ENCODE results near the gene GPHN. TPM values are rescaled to one million over a fixed set of nuclear protein-coding genes. Genes with fewer than 3 reads are reported as not detected.
"Not testable (repeated sequence)": the region's sequence is repeated elsewhere in the genome, so short reads cannot be mapped to it uniquely, and the experiment has no call there.

The GPHN gene
- total RNA-seq, 1 donor from 2014 or later, result 33.9 TPM

DNA sequence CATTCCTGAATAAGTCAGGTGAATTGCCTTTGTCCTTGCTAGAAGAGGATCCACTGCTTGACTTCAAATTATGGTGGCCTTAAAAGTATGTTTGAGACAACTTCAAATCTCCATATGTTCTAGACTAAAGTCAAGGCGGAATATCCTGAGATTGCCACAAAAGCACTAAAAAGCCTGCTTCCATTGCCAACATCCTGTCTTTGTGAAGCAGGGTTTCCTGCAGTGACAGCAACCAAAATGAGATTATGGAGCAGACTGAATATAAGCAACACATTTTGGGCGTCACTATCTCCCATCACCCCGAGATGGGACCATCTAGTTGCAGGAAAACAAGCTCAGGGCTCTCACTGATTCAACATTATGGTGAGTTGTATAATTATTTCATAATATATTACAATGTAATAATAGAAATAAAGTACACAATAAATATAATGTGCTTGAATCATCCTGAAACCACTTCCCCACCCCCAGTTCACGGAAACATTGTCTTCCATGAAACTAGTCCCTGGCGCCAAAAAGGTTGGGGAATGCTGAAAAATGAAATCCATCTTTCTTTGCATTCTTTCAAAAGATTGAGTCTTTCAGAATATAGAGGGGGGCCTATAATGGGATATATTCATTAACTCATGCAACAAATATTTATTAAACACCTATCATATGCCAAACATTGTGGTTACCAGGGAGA lies 143.7 kb downstream of the GPHN start:
- H3K27me3 Mint-ChIP-seq (ENCODE audit: low read depth), result no peaks in the 10 kb centered on the region
- no peak for DNase-seq (ENCODE audit: low spot score)
- H3K9me3 Mint-ChIP-seq, result peaks cover 14% of the 10 kb centered on the region
- H3K27ac Mint-ChIP-seq, result no peak overlapping the region
- H3K36me3 Mint-ChIP-seq (ENCODE audit: low read depth), result peaks cover 8% of the 10 kb centered on the region
- peaks cover 15% of the 10 kb centered on the region for H3K4me1 Mint-ChIP-seq (ENCODE audit: low read depth)
- intact Hi-C loops (cut with micrococcal nuclease), result no loop called here
- no peak overlapping the region for H3K4me3 Mint-ChIP-seq (ENCODE audit: low read depth)

DNA sequence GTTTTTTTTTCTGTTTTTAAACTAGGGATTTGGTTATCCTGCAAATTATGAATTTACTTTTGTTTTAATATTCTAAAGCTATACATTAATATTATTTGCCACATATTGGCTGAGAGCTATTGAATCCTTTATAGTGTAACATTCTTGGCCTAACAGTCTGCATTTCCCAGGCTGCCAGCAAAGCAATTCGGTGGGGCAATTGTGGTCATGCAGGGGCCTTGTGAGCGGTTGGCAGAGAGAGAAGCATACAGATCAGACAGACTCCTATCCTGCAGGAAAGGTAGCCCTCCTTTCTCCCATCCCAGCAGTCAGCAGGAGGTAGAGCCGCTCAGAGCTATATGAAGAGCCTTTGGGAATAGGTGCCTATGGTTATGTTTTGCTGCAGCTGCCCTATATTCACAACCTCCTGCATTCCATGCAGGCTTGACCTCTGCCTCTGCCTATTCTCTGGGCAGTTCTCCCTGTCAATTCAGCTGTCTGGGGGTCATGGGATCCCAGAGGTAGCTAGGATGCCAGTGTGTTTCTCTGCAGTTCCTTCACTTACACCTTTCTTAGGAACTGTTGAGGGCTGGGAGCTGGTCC lies 144.7 kb downstream of the GPHN start:
- H3K27me3 Mint-ChIP-seq (ENCODE audit: low read depth), result no peaks in the 10 kb centered on the region
- no peak for DNase-seq (ENCODE audit: low spot score)
- H3K4me3 Mint-ChIP-seq (ENCODE audit: low read depth), result no peak overlapping the region
- peaks cover 15% of the 10 kb centered on the region for H3K4me1 Mint-ChIP-seq (ENCODE audit: low read depth)
- peaks cover 9% of the 10 kb centered on the region for H3K36me3 Mint-ChIP-seq (ENCODE audit: low read depth)
- H3K9me3 Mint-ChIP-seq, result peaks cover 19% of the 10 kb centered on the region
- intact Hi-C loops (cut with micrococcal nuclease), result no loop called here
- H3K27ac Mint-ChIP-seq, result no peak overlapping the region

DNA sequence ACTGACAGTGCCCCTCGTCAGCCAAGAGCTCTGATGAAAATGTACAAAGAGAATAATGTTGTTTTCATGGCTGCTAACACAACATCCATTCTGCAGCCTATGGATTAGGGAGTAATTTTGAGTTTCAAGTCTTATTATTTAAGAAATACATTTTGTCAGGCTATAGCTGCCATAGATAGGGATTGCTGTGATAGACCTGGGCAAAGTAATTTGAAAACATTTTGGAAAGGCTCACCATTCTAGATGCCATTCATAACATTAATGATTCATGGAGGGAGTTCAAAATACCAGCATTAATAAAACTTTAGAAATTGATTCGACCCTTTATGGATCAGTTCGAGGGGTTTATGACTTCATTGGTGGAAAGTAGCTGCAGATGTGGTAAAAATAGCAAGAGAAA lies 149.8 kb downstream of the GPHN start:
- no peak overlapping the region for H3K4me3 Mint-ChIP-seq (ENCODE audit: low read depth)
- H3K36me3 Mint-ChIP-seq (ENCODE audit: low read depth), result peaks cover 13% of the 10 kb centered on the region
- intact Hi-C loops (cut with micrococcal nuclease), result no loop called here
- H3K27me3 Mint-ChIP-seq (ENCODE audit: low read depth), result no peaks in the 10 kb centered on the region
- no peak for DNase-seq (ENCODE audit: low spot score)
- H3K9me3 Mint-ChIP-seq, result peaks cover 48% of the 10 kb centered on the region
- no peak overlapping the region for H3K27ac Mint-ChIP-seq
- no peaks in the 10 kb centered on the region for H3K4me1 Mint-ChIP-seq (ENCODE audit: low read depth)

DNA sequence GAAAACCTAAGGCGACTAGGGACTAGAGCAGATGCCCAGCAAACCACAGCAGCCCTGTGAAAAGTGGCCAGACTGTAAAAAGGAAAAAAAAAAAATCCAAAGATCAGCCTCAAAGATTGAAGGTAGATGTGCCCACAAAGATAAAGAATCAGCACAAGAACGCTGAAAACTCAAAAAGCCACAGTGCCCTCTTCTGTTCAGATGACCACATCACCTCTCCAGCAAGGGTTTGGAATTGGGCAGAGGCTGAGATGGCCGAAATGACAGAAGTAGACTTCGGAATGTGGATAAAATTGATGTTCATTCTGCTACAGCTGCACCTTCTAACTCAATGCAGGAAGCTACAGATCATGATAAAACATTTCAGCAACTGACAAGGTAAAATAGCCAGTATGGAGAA lies 154.4 kb downstream of the GPHN start:
- H3K27me3 Mint-ChIP-seq (ENCODE audit: low read depth), result no peaks in the 10 kb centered on the region
- H3K36me3 Mint-ChIP-seq (ENCODE audit: low read depth), result peaks cover 4% of the 10 kb centered on the region
- H3K9me3 Mint-ChIP-seq, result peaks cover 56% of the 10 kb centered on the region
- no peaks in the 10 kb centered on the region for H3K4me1 Mint-ChIP-seq (ENCODE audit: low read depth)
- H3K4me3 Mint-ChIP-seq (ENCODE audit: low read depth), result no peak overlapping the region
- intact Hi-C loops (cut with micrococcal nuclease), result no loop called here
- no peak for DNase-seq (ENCODE audit: low spot score)
- H3K27ac Mint-ChIP-seq, result no peak overlapping the region

DNA sequence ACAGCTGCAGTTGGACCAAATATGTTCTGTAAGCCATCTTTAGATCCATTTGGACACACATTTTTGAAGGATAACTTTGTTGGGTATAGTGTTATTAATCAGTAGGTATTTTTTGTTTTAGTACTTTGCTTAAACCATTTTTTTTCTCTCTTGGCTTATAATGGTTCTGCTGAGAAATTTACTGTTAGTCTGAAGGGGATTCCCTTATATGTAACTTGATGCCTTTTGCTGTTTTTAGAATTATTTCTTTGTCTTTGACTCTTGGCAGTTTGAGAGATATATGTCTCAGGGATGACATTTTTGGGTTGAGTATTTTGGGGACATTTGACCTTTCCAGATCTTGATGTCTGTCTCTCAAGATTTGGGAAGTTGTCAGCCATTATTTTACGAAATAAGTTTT lies 169.8 kb downstream of the GPHN start:
- no peak overlapping the region for H3K27ac Mint-ChIP-seq
- peaks cover 3% of the 10 kb centered on the region for H3K36me3 Mint-ChIP-seq (ENCODE audit: low read depth)
- H3K9me3 Mint-ChIP-seq, result peaks cover 61% of the 10 kb centered on the region
- no peaks in the 10 kb centered on the region for H3K27me3 Mint-ChIP-seq (ENCODE audit: low read depth)
- no peaks in the 10 kb centered on the region for H3K4me1 Mint-ChIP-seq (ENCODE audit: low read depth)
- no peak for DNase-seq (ENCODE audit: low spot score)
- H3K4me3 Mint-ChIP-seq (ENCODE audit: low read depth), result no peak overlapping the region
- intact Hi-C loops (cut with micrococcal nuclease), result no loop called here

DNA sequence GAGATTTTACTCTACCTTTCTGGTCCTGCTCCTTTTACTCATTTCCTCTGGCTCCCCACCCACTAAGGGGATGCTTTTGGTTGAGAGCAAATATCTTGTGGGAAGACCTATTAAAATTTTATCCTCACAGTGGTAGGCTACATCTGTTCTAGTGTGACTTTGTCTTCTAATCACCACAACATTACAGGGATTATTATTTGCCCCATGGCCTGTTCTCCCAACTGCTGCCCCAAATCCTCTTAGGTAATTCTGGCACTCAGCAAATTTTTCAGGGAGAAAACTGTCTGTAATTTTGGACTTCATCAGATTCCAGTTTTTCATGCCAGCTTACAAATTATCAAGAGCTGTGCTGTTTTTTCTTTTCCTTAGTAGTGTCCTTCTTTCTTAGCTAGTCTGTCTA lies 172.3 kb downstream of the GPHN start:
- DNase-seq (ENCODE audit: low spot score), result no peak
- H3K36me3 Mint-ChIP-seq (ENCODE audit: low read depth), result peaks cover 3% of the 10 kb centered on the region
- H3K27ac Mint-ChIP-seq, result no peak overlapping the region
- intact Hi-C loops (cut with micrococcal nuclease), result no loop called here
- H3K9me3 Mint-ChIP-seq, result peaks cover 55% of the 10 kb centered on the region
- no peaks in the 10 kb centered on the region for H3K27me3 Mint-ChIP-seq (ENCODE audit: low read depth)
- H3K4me3 Mint-ChIP-seq (ENCODE audit: low read depth), result no peak overlapping the region
- H3K4me1 Mint-ChIP-seq (ENCODE audit: low read depth), result no peaks in the 10 kb centered on the region

DNA sequence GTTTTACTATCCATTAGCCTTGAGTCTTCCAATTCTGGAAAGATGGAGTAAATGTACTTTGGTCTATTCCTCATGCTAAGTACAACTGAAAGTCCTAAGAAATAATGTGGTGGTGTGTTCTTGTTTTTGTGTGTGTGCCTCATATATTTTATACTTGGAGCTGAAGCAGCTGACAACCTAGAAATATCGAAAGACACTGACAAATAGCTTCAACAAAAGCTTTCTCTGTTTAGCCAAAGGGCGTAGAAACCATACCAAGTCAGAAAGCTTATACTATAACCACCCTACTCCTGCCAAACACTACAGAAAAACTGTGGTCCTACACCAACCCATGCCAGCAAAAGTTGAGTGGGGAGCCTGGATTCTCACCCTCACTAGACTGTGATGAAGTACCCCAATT lies 188.4 kb downstream of the GPHN start:
- DNase-seq (ENCODE audit: low spot score), result no peak
- Mint-ChIP-seq H3K4me1 (ENCODE audit: low read depth) (no peaks in the 10 kb centered on the region), H3K9me3 (peaks cover 5% of the 10 kb centered on the region), H3K27ac (no peak overlapping the region), H3K36me3 (ENCODE audit: low read depth) (no peaks in the 10 kb centered on the region), H3K27me3 (ENCODE audit: low read depth) (no peaks in the 10 kb centered on the region), H3K4me3 (ENCODE audit: low read depth) (no peak overlapping the region)
- intact Hi-C loops (cut with micrococcal nuclease), result no loop called here

DNA sequence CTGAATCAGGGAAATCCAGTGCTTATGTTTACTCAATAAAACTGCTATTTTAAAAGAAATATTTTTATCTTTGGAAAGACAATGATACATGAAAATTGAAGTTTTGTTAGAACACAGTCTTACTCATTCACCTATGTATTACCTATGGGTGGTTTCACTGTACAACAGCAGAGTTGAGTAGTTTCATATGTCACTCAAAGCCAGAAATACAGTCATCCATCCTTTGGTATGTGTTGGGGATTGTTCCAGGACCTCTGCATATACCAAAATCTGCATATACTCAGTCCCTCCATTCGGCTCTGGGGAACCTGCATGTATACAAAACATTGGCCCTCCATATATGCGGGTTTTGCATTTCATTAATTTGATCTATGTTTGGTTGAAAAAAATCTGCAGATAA lies 190.6 kb downstream of the GPHN start:
- Mint-ChIP-seq H3K36me3 (ENCODE audit: low read depth) (no peaks in the 10 kb centered on the region), H3K4me3 (ENCODE audit: low read depth) (no peak overlapping the region), H3K27me3 (ENCODE audit: low read depth) (no peaks in the 10 kb centered on the region), H3K27ac (no peak overlapping the region), H3K4me1 (ENCODE audit: low read depth) (no peaks in the 10 kb centered on the region), H3K9me3 (peaks cover 16% of the 10 kb centered on the region)
- intact Hi-C loops (cut with micrococcal nuclease), result no loop called here
- DNase-seq (ENCODE audit: low spot score), result no peak

DNA sequence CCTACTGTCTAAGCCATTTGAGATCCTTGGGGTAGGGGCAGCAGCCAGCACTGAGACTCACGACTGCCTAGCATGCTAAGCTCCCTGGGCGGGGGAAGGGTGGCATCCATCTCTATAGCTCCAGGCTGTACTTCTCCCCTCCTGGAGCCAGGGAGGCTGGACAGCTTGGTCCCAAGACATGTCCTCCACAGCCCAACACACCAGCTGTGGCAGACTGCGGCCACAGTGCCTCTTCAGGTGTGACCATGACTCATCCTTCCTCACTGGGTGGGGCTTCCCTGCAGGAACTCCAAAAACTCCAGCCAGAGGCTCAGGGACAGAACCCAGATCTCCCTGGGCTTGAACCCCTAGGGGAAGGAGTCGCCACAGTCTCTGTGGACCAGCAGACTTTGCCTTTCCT lies 193.9 kb downstream of the GPHN start:
- Mint-ChIP-seq H3K4me3 (ENCODE audit: low read depth) (no peak overlapping the region), H3K36me3 (ENCODE audit: low read depth) (no peaks in the 10 kb centered on the region), H3K9me3 (peaks cover 33% of the 10 kb centered on the region), H3K4me1 (ENCODE audit: low read depth) (no peaks in the 10 kb centered on the region), H3K27me3 (ENCODE audit: low read depth) (no peaks in the 10 kb centered on the region), H3K27ac (no peak overlapping the region)
- no peak for DNase-seq (ENCODE audit: low spot score)
- intact Hi-C loops (cut with micrococcal nuclease), result no loop called here

DNA sequence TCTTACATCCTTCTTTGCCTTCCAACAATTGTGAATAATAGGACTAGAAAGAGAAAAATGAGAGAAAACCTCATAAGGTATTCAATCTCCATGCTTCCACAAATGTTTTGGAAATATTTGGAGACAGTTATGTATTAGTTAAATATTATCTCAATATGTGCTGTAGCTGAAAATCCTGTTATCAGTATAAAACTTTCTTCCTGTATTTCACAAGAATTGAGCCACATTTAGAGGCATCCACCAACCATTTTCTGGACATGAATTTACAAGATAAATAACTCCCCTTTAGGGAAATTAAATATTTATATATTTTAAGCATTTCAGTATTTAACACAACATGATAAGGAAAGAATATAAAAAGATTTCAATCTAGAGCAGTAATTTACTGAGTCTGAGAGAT lies 200.3 kb downstream of the GPHN start:
- Mint-ChIP-seq H3K36me3 (ENCODE audit: low read depth) (peaks cover 9% of the 10 kb centered on the region), H3K9me3 (peaks cover 31% of the 10 kb centered on the region), H3K4me3 (ENCODE audit: low read depth) (no peak overlapping the region), H3K4me1 (ENCODE audit: low read depth) (no peaks in the 10 kb centered on the region), H3K27me3 (ENCODE audit: low read depth) (no peaks in the 10 kb centered on the region), H3K27ac (no peak overlapping the region)
- no peak for DNase-seq (ENCODE audit: low spot score)
- intact Hi-C loops (cut with micrococcal nuclease), result no loop called here

DNA sequence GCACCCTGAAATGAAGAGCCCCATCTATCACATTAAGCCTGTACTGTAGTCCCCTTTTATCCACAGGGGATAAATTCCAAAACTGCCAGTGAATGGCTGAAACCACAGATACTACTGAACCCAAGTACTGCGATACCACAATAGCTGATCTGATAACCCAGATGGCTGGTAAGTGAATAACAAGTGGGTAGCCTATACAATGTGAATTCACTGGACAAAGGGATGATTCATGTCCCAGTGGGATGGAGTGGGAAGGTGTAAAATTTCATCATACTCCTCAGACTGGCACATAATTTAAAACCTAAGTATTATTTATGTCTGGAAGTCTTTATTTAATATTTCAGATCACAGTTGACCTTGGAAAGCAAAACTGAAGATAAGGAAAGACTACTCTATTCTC lies 201.3 kb downstream of the GPHN start:
- no peak for DNase-seq (ENCODE audit: low spot score)
- peaks cover 12% of the 10 kb centered on the region for H3K36me3 Mint-ChIP-seq (ENCODE audit: low read depth)
- H3K27me3 Mint-ChIP-seq (ENCODE audit: low read depth), result no peaks in the 10 kb centered on the region

DNA sequence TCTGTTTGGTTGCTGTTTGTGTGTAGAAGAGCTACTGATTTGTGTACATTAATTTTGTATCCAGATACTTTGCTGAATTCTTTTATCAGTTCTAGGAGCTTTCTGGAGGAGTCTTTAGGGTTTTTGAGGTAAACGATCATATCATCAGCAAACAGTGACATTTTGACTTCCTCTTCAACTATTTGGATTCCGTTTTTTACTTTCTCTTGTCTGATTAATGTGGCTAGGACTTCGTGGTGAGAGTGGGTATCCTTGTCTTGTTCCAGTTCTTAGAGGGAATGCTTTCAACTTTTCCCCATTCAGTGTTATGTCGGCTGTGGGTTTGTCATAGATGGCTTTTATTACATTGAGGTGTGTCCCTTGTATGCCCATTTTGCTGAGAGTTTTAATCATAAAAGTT lies 206.3 kb downstream of the GPHN start:
- H3K9me3 Mint-ChIP-seq, result peaks cover 18% of the 10 kb centered on the region
- DNase-seq (ENCODE audit: low spot score); H3K27me3 Mint-ChIP-seq (ENCODE audit: low read depth); H3K27ac Mint-ChIP-seq; H3K4me3 Mint-ChIP-seq (ENCODE audit: low read depth): not testable (repeated sequence)
- H3K4me1 Mint-ChIP-seq (ENCODE audit: low read depth), result peaks cover 38% of the 10 kb centered on the region
- peaks cover 12% of the 10 kb centered on the region for H3K36me3 Mint-ChIP-seq (ENCODE audit: low read depth)
- intact Hi-C loops (cut with micrococcal nuclease), result loop anchor here (10.0 kb wide), 1 partner anchor 199 kb away; no protein-coding TSS in a partner anchor

More for the DNA sequence above, 201.3 kb downstream of the GPHN start:
- H3K4me3 Mint-ChIP-seq (ENCODE audit: low read depth), result no peak overlapping the region
- peaks cover 32% of the 10 kb centered on the region for H3K9me3 Mint-ChIP-seq
- intact Hi-C loops (cut with micrococcal nuclease), result no loop called here
- no peak overlapping the region for H3K27ac Mint-ChIP-seq
- H3K4me1 Mint-ChIP-seq (ENCODE audit: low read depth), result peaks cover 5% of the 10 kb centered on the region

DNA sequence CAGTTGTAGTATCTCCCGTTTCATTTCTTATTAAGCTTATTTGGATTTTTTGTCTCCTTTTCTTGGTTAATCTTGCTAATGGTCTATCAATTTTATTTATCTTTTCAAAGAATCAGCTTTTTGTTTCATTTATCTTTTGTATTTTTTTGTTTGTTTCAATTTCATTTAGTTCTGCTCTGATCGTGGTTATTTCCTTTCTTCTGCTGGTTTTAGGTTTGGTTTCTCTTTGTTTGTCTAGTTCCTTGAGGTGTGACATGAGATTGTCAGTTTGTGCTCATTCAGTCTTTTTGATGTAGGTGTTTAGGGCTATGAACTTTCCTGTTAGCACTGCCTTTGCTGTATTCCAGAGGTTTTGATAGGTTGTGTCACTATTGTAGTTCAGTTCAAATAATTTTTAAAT lies 207.4 kb downstream of the GPHN start:
- H3K9me3 Mint-ChIP-seq, result peaks cover 21% of the 10 kb centered on the region
- peak overlapping the region; percentile 3 for H3K27ac Mint-ChIP-seq
- H3K4me3 Mint-ChIP-seq (ENCODE audit: low read depth), result peak overlapping the region; percentile 28
- H3K4me1 Mint-ChIP-seq (ENCODE audit: low read depth), result peaks cover 38% of the 10 kb centered on the region
- DNase-seq (ENCODE audit: low spot score); H3K27me3 Mint-ChIP-seq (ENCODE audit: low read depth): not testable (repeated sequence)
- peaks cover 12% of the 10 kb centered on the region for H3K36me3 Mint-ChIP-seq (ENCODE audit: low read depth)
- intact Hi-C loops (cut with micrococcal nuclease), result loop anchor here (10.0 kb wide), 1 partner anchor 201 kb away; no protein-coding TSS in a partner anchor

Data from activated T-helper 2 cell treated with anti-CD3 and anti-CD28 coated beads, Interferon-gamma antibody, Interleukin-2, Interleukin-4, amounts not matched to agents 10 μg/mL and 5 μg/mL and 100 μg/mL, durations not matched to agents 14 hours and 24 hours and 36 hours (primary cell).